ENCODE measurements around the gene HEATR9.

HEATR9 gene

DNA sequence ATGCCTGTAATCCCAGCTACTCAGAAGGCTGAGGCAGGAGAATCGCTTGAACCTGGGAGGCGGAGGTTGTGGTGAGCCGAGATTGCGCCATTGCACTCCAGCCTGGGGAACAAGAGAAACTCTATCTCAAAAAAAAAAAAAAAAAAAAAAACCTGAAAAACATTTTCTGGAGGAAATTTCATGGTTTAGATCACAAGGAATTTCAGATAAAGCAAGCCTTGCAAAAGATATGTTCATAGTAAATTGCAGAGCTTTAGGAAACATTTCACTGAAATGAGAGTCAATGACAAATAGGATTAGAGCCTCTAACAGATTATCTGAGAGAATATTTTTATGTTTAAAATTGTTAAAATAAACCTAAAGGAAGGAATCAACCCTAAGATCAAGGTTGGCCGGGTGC, 56.2 kb downstream of the HEATR9 start:
- no peak for DNase-seq (ENCODE audit: low read depth)

DNA sequence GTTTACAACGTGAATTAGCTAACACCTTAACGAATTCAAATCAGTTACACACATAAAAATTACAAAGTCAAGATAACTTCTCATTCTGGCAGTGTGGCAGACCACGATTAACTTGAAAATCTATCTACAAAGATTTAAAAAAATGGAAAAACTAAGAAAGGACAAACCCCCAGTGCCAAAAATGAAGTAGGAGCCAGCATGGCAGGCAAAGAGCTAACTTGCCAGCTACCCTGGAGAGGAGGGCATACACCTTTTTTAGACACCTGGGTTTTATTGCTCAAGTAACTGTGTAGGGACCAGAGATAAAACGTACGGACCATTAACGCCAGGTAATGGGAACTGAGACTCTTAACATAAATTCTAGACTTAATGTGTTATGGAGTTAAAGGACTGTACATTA, 56.9 kb downstream of the HEATR9 start:
- H3K4me3 ChIP-seq (ENCODE audit: low read depth, low read length), result peak overlapping the region; percentile 99
- no peak for DNase-seq (ENCODE audit: low read depth)
- TF ChIP-seq, protein P1, sequence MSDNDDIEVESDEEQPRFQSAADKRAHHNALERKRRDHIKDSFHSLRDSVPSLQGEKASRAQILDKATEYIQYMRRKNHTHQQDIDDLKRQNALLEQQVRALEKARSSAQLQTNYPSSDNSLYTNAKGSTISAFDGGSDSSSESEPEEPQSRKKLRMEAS (IDR thresholded peaks at IDR 0.05; ENCODE audit: low read depth, low read length), result no peak
- no peak for TF ChIP-seq MYC (IDR thresholded peaks at IDR 0.05; ENCODE audit: low read depth, low read length)
- no peak for TF ChIP-seq POLR2A (IDR thresholded peaks at IDR 0.05; ENCODE audit: extremely low read depth, insufficient read length)
- TF ChIP-seq, protein P2, sequence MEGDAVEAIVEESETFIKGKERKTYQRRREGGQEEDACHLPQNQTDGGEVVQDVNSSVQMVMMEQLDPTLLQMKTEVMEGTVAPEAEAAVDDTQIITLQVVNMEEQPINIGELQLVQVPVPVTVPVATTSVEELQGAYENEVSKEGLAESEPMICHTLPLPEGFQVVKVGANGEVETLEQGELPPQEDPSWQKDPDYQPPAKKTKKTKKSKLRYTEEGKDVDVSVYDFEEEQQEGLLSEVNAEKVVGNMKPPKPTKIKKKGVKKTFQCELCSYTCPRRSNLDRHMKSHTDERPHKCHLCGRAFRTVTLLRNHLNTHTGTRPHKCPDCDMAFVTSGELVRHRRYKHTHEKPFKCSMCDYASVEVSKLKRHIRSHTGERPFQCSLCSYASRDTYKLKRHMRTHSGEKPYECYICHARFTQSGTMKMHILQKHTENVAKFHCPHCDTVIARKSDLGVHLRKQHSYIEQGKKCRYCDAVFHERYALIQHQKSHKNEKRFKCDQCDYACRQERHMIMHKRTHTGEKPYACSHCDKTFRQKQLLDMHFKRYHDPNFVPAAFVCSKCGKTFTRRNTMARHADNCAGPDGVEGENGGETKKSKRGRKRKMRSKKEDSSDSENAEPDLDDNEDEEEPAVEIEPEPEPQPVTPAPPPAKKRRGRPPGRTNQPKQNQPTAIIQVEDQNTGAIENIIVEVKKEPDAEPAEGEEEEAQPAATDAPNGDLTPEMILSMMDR (IDR thresholded peaks at IDR 0.05; ENCODE audit: low read depth, low read length), result no peak

More for the DNA sequence above, 56.2 kb downstream of the HEATR9 start:
- no peak for TF ChIP-seq MYC (IDR thresholded peaks at IDR 0.05; ENCODE audit: low read depth, low read length)
- TF ChIP-seq, protein P1 (IDR thresholded peaks at IDR 0.05; ENCODE audit: low read depth, low read length), result no peak
- TF ChIP-seq POLR2A (IDR thresholded peaks at IDR 0.05; ENCODE audit: extremely low read depth, insufficient read length), result no peak
- TF ChIP-seq, protein P2 (IDR thresholded peaks at IDR 0.05; ENCODE audit: low read depth, low read length), result no peak
- H3K4me3 ChIP-seq (ENCODE audit: low read depth, low read length), result no peak overlapping the region

DNA sequence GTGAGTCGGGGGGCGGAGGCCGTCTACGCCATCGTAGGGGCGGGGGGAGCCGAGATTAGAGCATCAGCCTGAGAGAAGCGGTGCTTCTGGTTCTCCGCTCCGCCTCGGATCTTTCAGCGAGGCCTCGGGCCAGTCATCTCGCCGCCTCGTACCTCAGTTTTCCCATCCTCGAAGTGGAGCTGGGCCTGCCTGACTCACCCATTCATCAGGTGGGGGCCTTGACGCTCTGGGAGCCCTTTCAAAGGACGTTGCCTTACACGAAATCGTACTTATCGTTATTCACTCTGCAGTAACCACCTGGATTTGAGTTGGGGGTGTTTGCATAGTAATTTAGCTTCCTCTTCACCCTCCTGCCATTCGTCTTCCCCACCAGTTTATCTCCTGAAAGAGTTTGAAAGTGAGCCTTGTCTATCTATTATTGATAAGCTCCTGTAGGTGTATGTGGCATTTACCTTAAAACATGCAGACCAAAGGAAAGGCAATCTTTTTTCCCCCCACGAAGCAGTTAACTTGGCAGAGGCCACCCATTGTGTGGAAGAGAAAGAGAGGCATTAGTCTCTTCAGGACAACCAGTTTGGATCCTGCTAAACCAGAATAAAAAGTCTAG, 58.7 kb downstream of the HEATR9 start:
- TF ChIP-seq POLR2A (IDR thresholded peaks at IDR 0.05; ENCODE audit: extremely low read depth, insufficient read length) (no peak), MYC (IDR thresholded peaks at IDR 0.05; ENCODE audit: low read depth, low read length) (no peak)
- TF ChIP-seq, protein P2 (IDR thresholded peaks at IDR 0.05; ENCODE audit: low read depth, low read length), result no peak
- TF ChIP-seq, protein P1 (IDR thresholded peaks at IDR 0.05; ENCODE audit: low read depth, low read length), result no peak
- no peak for DNase-seq (ENCODE audit: low read depth)
- peak overlapping the region; percentile 99 for H3K4me3 ChIP-seq (ENCODE audit: low read depth, low read length)

DNA sequence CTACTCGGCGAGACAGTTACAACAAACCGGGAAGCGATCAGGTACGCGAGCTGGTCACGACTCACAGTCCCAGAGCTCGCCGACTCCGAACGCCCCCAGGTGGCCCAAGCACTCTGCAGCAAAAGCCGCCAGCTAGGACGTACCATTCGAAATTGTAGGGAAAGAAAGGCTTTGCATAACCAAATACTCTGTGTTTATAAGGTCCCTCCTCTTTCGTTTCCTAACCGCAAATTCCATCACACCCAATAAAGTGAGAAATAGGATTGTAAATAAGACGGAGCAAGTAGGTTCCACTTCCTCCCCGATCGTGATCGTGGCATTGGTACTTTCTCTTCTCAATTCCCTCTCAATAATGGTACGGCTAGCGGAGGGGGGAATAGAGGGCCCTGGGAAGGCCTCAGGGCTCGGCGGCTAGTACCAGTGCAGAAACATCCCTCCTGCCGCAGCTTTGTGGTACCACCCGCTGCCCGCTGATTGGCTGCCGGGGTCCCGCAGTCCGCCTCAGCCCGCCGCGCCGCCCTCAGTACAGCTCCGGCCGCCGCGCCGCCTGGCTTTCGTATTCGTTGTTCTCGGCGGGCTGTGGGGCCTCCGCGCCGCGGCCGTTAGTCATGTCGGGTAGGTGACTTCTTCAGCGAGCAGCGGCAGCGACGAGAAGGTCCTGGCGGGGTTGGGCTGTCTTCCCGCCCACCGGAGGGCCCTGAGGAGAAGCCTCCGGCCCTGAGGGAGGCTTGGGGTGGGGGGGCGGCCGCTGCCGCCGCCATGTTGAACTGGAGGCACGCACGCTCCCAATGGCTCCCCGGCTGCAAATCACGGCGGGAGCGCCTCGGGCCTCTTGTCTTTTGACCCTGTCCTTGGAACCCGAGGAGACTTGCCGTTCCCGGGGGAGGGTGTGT, 59.5 kb downstream of the HEATR9 start, which contains the start of gene TAF15:
TSS of gene TAF15 (plus strand) at position 523 of the 893 bp plus-strand sequence. CDS start at position 609, 86 bp downstream.
- peak; percentile 100 for DNase-seq (ENCODE audit: low read depth)
- H3K4me3 ChIP-seq (ENCODE audit: low read depth, low read length), result peak within 1 kb of the TSS; percentile 99
- TF ChIP-seq, protein P2 (IDR thresholded peaks at IDR 0.05; ENCODE audit: low read depth, low read length), result peak; percentile 90
- TF ChIP-seq, protein P1 (IDR thresholded peaks at IDR 0.05; ENCODE audit: low read depth, low read length), result peak; percentile 39
- TF ChIP-seq MYC (IDR thresholded peaks at IDR 0.05; ENCODE audit: low read depth, low read length) (peak; percentile 64), POLR2A (IDR thresholded peaks at IDR 0.05; ENCODE audit: extremely low read depth, insufficient read length) (peak; percentile 98)

DNA sequence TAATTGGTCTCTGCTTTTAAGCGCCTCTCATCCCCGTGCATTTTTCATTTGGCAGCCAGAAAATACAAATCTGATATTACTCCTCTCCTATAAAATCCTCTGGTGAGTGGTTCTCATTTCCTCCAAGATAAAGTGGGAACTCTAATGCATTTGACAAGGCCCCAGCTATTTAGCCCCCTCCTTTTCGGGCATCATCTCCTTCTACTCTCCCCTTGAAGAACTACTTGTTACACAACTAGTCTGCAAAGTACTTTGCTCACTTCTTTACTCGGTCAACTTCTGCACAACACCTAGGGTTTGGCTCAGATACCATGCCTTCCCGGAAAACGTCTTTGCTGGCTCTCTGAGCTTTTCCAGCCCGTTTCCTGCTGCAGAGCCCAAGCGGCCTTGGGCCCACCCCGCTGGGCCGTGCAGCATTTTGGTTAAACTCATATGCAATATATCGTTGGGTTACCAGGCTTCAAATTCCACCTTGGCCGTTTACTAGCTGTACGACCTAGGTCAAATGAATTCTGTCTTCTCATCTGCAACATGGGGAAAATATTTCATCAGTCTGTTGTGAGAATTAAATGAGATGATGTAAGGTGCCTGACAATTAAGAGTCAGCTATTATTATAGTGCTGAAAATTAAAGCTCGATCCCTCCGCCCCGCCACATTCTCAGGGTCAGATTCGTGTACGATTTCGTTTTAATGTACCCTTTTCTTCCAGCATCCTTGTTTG, 60.3 kb downstream of the HEATR9 start:
- no peak for DNase-seq (ENCODE audit: low read depth)
- TF ChIP-seq, protein P2 (IDR thresholded peaks at IDR 0.05; ENCODE audit: low read depth, low read length), result no peak
- TF ChIP-seq POLR2A (IDR thresholded peaks at IDR 0.05; ENCODE audit: extremely low read depth, insufficient read length) (no peak), MYC (IDR thresholded peaks at IDR 0.05; ENCODE audit: low read depth, low read length) (no peak)
- TF ChIP-seq, protein P1 (IDR thresholded peaks at IDR 0.05; ENCODE audit: low read depth, low read length), result no peak

More for the DNA sequence above, 60.3 kb downstream of the HEATR9 start:
- peak overlapping the region; percentile 77 for H3K4me3 ChIP-seq (ENCODE audit: low read depth, low read length)

Measured in NB4 (cell line).